ENCODE data around the gene ZNF503.

ZNF503 gene

DNA sequence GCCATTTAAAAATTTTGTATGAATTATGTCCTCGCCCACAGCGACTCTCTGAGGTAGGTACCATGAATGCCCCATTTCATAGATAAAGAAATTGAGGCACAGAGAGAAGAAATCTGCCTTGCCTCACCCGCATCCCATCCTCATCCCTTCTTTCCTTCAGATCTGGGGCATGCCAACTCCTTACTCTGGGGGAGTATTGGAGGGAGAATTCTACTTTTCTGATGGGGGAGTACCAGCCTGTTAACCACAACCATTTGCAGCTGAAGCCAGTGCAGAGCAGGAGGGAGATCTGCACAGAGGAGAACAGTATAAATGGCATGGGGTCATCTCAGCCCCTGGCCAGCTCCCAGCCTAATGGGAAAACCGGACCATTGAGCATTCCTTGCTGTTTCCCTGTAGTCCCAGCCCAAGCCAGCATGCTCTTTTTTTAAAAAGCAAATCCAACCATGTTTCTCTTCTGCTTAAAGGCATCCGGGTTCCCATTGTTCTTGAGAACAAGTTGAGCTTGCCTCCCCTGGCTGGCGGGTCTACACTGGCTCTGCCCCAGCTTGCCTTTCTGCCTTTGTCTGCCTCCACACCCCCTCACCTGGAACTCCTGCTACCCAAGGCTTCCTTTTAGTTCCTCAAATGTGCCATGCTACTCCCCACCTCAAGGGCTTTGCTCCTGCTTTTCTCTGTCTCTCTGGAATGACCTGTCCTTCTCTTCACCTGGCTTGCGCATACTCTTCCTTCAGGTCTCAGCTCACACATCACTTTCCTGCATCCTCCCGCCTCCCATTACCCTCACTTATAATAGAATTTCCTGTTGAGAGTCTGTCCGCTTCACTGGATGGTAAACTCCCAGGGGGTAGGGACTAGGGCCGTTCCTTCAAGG is 8.8 kb upstream of the ZNF503 start:
- no peak overlapping the region for H3K4me3 ChIP-seq (ENCODE audit: low read depth, low read length)
- TF ChIP-seq, protein P1, sequence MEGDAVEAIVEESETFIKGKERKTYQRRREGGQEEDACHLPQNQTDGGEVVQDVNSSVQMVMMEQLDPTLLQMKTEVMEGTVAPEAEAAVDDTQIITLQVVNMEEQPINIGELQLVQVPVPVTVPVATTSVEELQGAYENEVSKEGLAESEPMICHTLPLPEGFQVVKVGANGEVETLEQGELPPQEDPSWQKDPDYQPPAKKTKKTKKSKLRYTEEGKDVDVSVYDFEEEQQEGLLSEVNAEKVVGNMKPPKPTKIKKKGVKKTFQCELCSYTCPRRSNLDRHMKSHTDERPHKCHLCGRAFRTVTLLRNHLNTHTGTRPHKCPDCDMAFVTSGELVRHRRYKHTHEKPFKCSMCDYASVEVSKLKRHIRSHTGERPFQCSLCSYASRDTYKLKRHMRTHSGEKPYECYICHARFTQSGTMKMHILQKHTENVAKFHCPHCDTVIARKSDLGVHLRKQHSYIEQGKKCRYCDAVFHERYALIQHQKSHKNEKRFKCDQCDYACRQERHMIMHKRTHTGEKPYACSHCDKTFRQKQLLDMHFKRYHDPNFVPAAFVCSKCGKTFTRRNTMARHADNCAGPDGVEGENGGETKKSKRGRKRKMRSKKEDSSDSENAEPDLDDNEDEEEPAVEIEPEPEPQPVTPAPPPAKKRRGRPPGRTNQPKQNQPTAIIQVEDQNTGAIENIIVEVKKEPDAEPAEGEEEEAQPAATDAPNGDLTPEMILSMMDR (IDR thresholded peaks at IDR 0.05; ENCODE audit: low read depth, low read length): no peak

DNA sequence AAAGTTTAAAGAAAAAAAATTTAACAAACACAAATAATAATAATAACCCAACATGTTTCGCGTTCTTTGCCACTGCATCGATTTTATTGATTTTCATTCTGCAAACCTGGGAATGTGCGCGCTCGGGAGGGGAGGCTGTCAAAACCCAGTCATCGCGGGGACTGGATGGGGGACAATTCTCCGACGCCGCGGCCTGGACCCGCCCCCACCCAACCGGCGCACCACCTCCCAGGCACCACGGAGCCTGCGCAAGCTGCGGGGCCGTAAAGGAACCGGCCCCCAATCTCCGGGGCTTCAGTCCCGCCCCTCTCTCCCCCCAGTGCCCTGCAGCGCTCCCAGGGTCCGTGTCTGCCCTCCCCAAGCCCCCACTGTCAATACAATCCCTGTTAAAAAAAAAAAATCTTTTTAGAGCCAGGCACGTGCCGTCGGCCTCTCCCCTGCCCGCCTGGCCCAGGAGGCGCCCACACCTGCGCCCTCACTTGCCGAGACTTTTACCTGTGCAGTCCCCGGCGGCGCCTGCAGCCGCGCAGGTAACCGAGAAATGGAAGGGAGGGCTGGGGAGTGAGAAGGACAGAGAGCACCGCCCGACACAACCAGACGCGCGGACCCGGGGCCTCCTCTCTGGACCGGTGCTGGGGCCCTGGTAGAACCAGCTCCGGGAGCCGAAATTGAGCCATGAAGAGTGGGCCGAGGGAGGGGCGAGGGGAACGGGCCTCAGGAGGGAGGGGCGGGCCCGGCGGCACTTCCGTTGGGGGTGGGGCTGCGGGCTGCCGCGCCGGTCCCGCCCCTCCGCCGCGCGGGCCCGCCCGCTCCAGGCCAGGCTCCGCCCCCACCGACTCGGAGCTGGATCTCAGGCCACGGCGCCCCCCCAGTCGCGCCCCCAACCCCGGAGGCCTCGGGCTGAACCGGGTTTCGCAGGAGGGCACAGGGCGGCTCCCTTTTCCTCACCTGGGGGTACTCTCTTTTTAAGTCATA is 7.6 kb upstream of the ZNF503 start:
- TF ChIP-seq, protein P1 (IDR thresholded peaks at IDR 0.05; ENCODE audit: low read depth, low read length): no peak
- H3K4me3 ChIP-seq (ENCODE audit: low read depth, low read length): peak overlapping the region; percentile 72

DNA sequence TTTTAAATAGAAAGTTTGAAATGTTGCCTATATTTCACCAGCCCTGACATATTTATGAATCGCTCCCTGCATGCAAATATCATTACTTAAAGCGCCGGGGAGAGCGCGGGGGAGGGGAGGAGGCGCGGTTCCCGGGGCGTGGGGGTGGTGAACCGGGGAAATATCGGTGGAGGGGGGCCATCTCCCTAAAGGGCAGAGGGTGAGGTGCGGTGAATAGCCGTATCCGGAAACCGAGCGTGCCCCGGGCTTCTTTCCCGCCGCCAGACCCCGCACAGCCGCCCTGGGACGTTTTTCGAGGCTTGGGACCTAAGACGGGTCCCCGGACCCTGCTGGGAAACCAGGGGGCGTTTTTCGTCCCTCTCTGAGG is 6.9 kb upstream of the ZNF503 start:
- TF ChIP-seq, protein P1 (IDR thresholded peaks at IDR 0.05; ENCODE audit: low read depth, low read length): no peak

DNA sequence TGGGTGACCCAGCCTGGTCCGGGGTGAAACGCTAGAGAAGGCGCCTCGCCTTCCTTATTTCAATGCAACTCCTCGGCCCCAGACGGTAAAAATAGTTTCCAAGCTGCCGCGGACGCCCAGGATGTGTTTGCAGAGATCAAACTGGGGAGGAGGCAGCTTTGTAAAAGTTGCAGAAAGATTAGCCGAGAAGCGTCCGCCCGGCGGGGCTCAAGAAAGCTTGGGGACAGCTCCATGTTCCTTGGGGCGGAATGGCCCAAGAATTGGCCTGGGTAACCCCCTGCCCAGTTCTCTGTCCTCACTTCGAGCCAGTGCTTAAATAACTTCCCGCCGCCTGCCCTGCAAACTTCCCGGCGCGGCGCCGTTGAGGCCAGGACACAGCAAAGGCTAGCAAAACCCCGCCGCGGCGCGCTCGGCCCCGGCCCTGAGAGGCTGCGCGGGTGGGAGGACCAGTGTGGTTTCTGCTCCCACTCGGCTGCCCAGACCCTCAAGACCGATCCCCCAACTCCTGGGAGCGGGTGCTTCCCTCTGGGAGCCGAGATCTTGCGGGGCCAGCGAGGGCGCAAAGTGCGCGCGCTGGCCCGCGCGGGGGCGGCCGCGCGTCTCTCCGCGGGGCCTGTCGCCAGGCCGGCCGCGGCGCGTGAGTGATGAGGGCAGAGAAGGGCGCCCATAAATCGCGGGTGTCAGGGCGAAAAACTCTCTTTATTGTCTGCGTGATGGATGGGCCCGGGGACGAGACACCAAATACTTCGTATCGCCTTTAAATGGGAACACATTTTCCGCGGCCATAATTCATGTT is 6.3 kb upstream of the ZNF503 start:
- TF ChIP-seq, protein P1 (IDR thresholded peaks at IDR 0.05; ENCODE audit: low read depth, low read length): no peak
- peak overlapping the region; percentile 72 for H3K4me3 ChIP-seq (ENCODE audit: low read depth, low read length)

More for the DNA sequence above, 6.9 kb upstream of the ZNF503 start:
- H3K4me3 ChIP-seq (ENCODE audit: low read depth, low read length): peak overlapping the region; percentile 72

DNA sequence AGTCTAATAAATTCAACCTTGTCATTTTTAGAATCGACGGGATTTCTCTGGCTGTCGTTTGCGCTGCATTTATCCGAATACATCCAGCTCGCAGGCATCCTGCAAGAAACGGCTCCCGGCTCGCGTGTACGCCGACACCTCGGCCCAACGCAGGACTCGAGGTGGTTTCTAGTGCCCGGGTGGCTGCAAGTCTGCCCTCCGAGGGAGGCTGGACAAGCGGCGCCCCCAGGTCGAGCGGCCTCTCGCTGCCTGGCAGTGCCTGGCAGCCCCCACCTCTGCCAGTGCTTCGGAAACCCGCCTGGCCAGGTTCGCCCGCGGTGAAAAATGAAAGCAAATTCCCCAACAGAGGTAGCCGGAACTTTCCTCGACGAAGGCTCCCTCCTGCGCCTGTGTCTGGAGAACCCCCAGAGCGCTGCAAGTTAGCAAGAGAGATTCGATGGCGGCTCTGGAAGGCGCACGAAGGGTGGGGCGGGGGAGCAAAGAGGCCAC is 5.7 kb upstream of the ZNF503 start:
- H3K4me3 ChIP-seq (ENCODE audit: low read depth, low read length): no peak overlapping the region
- TF ChIP-seq, protein P1 (IDR thresholded peaks at IDR 0.05; ENCODE audit: low read depth, low read length): no peak

DNA sequence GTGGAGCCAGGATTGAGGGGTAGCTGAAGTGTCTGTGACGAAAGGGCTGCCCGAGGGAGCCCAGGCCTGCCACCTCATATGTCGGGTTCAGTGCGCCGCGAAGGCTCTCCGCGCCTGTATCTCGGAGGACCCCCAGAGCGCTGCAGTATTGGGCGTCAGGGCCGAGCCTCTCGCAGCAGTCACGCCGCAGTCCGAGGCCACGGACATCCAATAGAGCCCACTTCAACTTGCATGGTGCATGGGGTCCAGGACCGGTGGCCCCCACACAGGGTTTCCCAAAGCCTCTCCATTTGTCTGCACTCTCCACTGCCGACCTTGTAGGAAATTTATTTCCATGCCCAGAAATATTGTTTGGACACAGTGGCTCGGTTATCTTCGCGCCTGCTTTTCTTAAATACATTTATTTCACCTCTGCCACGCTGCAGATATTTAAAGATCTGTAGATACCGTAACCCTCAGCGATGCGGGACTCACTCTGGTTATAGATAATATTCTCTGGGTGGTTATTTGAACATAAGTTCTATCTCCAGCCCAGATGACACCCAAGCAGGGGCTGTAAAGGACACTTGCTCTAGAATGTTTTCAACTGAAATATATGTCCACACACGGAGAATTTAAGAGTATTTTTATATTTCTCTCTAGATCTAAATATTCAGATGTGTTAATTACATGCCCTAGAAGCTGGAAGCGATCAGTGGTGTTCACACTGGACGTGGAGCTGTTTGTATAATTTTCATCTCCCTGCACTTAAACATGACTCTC is 5.1 kb upstream of the ZNF503 start:
- TF ChIP-seq, protein P1 (IDR thresholded peaks at IDR 0.05; ENCODE audit: low read depth, low read length): no peak
- H3K4me3 ChIP-seq (ENCODE audit: low read depth, low read length): no peak overlapping the region
